HEK293 (cell line): Measurements from ENCODE around the gene MAPRE2.

Experiments used
- CTCF ChIA-PET: fragments of 350-600 bp; formaldehyde crosslinking; extraction: SDS; loops from one replicate; lab custom pipeline; 2021; ENCODE audit warnings: antibody characterized with exemption; lab: Yijun Ruan, JAX
- POLR2A ChIA-PET: fragments of 300-600 bp; formaldehyde crosslinking; extraction: SDS; loops from one replicate; lab custom pipeline; 2020; ENCODE audit warnings: antibody characterized with exemption, inconsistent platforms; lab: Yijun Ruan, JAX
- H3K27ac ChIP-seq: fragments of 200-500 bp; sonication (Bioruptor generic); 2 replicates; pipeline ENCODE4 v1.5.1; 2014; ENCODE audit warnings: low read depth, low read length, control low read depth, inconsistent platforms; ENCODE audit errors: extremely low read depth
- H3K36me3 ChIP-seq, 2 experiments: fragments of 200-500 bp in 1 of 2; sonication (Bioruptor generic) in 1 of 2; 1 replicate in 1 of 2; 2 replicates in 1 of 2; pipeline ENCODE4 v1.5.1; 2014 to 2017; ENCODE audit warnings: inconsistent platforms in 2 of 2, low read length in 2 of 2; ENCODE audit not compliant: control insufficient read depth in 2 of 2, insufficient read depth in 1 of 2
- H3K4me1 ChIP-seq: fragments of 200-500 bp; sonication (Bioruptor generic); 2 replicates; pipeline ENCODE4 v1.5.1; 2014; ENCODE audit warnings: mild to moderate bottlenecking, low read length, inconsistent platforms; ENCODE audit not compliant: control insufficient read depth, insufficient read depth
- H3K4me3 ChIP-seq: 2 replicates; pipeline ENCODE4 v1.5.1; 2011; ENCODE audit warnings: low read depth, mild to moderate bottlenecking, control low read depth, low read length, moderate library complexity
- H3K9me3 ChIP-seq: fragments of 200-500 bp; sonication (Bioruptor generic); 2 replicates; pipeline ENCODE4 v1.5.1; 2014; ENCODE audit warnings: low read depth, low read length, inconsistent platforms; ENCODE audit not compliant: control insufficient read depth, insufficient read depth
- FEZF1 ChIP-seq: fragments of 450-650 bp; formaldehyde crosslinking; IDR thresholded peaks from 2 replicates; pipeline ENCODE4 v1.5.1; 2016; ENCODE audit warnings: missing biosample characterization, missing genetic modification characterization
- HIC1 ChIP-seq: fragments of 450-650 bp; formaldehyde crosslinking; IDR thresholded peaks from 2 replicates; pipeline ENCODE4 v1.5.1; 2016; ENCODE audit warnings: missing biosample characterization, missing genetic modification characterization
- HOXC10 ChIP-seq: sonication (generic); formaldehyde crosslinking; IDR thresholded peaks from 2 replicates; pipeline ENCODE4 v1.8.1; 2023; ENCODE audit warnings: mild to moderate bottlenecking, missing genetic modification reagents
- KLF9 ChIP-seq: fragments of 450-650 bp; formaldehyde crosslinking; IDR thresholded peaks from 2 replicates; pipeline ENCODE4 v1.5.1; 2016; ENCODE audit warnings: missing biosample characterization, missing genetic modification characterization, low read depth
- OVOL3 ChIP-seq: fragments of 450-650 bp; formaldehyde crosslinking; IDR thresholded peaks from 2 replicates; pipeline ENCODE4 v1.5.1; 2016; ENCODE audit warnings: missing biosample characterization, missing genetic modification characterization
- PRDM4 ChIP-seq: fragments of 450-650 bp; formaldehyde crosslinking; IDR thresholded peaks from 2 replicates; pipeline ENCODE4 v1.5.1; 2017; ENCODE audit warnings: missing biosample characterization, missing genetic modification characterization
- ZNF138 ChIP-seq: fragments of 450-650 bp; formaldehyde crosslinking; IDR thresholded peaks from 2 replicates; pipeline ENCODE4 v1.5.1; 2016; ENCODE audit warnings: missing biosample characterization, missing genetic modification characterization, borderline replicate concordance
- ZNF184 ChIP-seq: fragments of 450-650 bp; IDR thresholded peaks from 2 replicates; pipeline ENCODE4 v1.5.1; 2018; ENCODE audit warnings: missing biosample characterization, mild to moderate bottlenecking, missing genetic modification characterization
- ZNF214 ChIP-seq: fragments of 450-650 bp; formaldehyde crosslinking; IDR thresholded peaks from 2 replicates; pipeline ENCODE4 v1.5.1; 2017; ENCODE audit warnings: missing biosample characterization, mild to moderate bottlenecking, missing genetic modification characterization, borderline replicate concordance
- ZNF302 ChIP-seq: fragments of 450-650 bp; formaldehyde crosslinking; IDR thresholded peaks from 2 replicates; pipeline ENCODE4 v1.5.1; 2016; ENCODE audit warnings: missing biosample characterization, missing genetic modification characterization, low read depth
- ZNF488 ChIP-seq: fragments of 450-650 bp; formaldehyde crosslinking; IDR thresholded peaks from 2 replicates; pipeline ENCODE4 v1.5.1; 2016; ENCODE audit warnings: missing biosample characterization, missing genetic modification characterization
- ZNF501 ChIP-seq: fragments of 450-650 bp; formaldehyde crosslinking; IDR thresholded peaks from 2 replicates; pipeline ENCODE4 v1.5.1; 2016; ENCODE audit warnings: missing biosample characterization, missing genetic modification characterization
- ZNF549 ChIP-seq: fragments of 450-650 bp; IDR thresholded peaks from 2 replicates; pipeline ENCODE4 v1.5.1; 2018; ENCODE audit warnings: missing biosample characterization, missing genetic modification characterization, mild to moderate bottlenecking, inconsistent platforms, moderate library complexity
- ZNF558 ChIP-seq: fragments of 450-650 bp; formaldehyde crosslinking; IDR thresholded peaks from 2 replicates; pipeline ENCODE4 v1.5.1; 2016; ENCODE audit warnings: missing biosample characterization, missing genetic modification characterization
- ZNF677 ChIP-seq: fragments of 450-650 bp; IDR thresholded peaks from 2 replicates; pipeline ENCODE4 v1.5.0; 2018; ENCODE audit warnings: missing biosample characterization, mild to moderate bottlenecking, missing genetic modification characterization, moderate library complexity
- ZNF777 ChIP-seq: fragments of 450-650 bp; formaldehyde crosslinking; IDR thresholded peaks from 2 replicates; pipeline ENCODE4 v1.5.1; 2017; ENCODE audit warnings: missing biosample characterization, missing genetic modification characterization, borderline replicate concordance
- ZNF843 ChIP-seq: fragments of 450-650 bp; formaldehyde crosslinking; IDR thresholded peaks from 2 replicates; pipeline ENCODE4 v1.5.1; 2016; ENCODE audit warnings: missing biosample characterization, missing genetic modification characterization
- TF ChIP-seq, protein P1 (sequence below): fragments of 450-650 bp; formaldehyde crosslinking; IDR thresholded peaks from 2 replicates; pipeline ENCODE4; 2016; ENCODE audit warnings: missing biosample characterization, missing genetic modification characterization

The MAPRE2 gene

DNA sequence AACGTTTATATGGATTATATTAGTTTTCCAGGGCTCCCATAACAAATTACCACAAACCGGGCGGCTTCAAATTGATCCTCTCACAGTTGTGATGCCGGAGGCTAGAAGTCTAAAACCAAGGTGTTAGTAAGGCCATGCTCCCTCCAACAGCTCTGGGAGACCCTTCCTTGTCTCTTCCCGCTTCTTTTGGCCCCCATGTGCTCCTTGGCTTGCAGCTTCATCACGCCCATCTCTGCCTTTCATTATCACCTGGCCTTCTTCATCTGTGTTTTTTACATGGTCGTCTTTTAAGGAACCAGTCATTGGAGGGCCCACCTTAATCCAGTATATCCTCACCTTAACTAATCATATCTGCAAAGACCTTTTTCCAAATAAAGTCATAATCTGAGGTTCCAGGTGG lies 13.9 kb downstream of the MAPRE2 start (continued):
- TF ChIP-seq PRDM4 = no peak
- no peak for TF ChIP-seq ZNF488 (tag by site-specific recombination)
- no peak for TF ChIP-seq ZNF777 (tag by site-specific recombination)

DNA sequence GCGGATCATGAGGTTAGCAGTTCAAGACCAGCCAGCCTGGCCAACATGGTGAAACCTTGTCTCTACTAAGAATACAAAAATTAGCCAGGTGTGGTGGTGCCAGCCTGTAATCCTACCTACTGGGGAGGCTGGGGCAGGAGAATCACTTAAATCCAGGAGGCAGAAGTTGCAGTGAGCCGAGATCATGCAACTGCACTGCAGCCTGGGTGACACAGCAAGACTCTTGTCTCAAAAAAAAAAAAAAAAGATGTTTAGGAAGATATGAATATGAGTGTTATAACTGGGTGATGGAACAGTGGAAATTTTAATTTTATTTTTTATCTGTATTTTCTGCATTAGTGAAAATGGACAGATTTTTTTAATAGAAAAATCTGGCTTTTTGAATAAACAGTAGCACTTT lies 14.5 kb downstream of the MAPRE2 start:
- Histone ChIP-seq H3K27ac (no peak overlapping the region), H3K4me3 (no peak overlapping the region), H3K9me3 (no peaks in the 10 kb centered on the region), H3K4me1 (peaks cover 3% of the 10 kb centered on the region; the same call in 1 of the 2 replicates), H3K36me3 (no peaks in the 10 kb centered on the region)
- ChIA-PET CTCF (interaction anchor here (0.9 kb wide), 1 partner anchor 14 kb away, joined by 3 read pairs; no protein-coding TSS in a partner anchor), POLR2A (no interaction called here)
- no peak for TF ChIP-seq FEZF1 (tag by site-specific recombination)
- TF ChIP-seq OVOL3 (tag by site-specific recombination) = no peak
- TF ChIP-seq ZNF558 (tag by site-specific recombination) = no peak
- TF ChIP-seq ZNF677 (tag by site-specific recombination) = no peak
- TF ChIP-seq ZNF302 (tag by site-specific recombination) = no peak
- no peak for TF ChIP-seq ZNF549 (tag by site-specific recombination)
- TF ChIP-seq KLF9 = no peak
- no peak for TF ChIP-seq ZNF138 (tag by site-specific recombination)
- TF ChIP-seq ZNF184 (tag by site-specific recombination) = no peak
- TF ChIP-seq HOXC10 (CRISPR knock-in tag) = no peak
- TF ChIP-seq ZNF843 (tag by site-specific recombination) = no peak
- TF ChIP-seq ZNF501 (tag by site-specific recombination) = no peak
- TF ChIP-seq, protein P1, sequence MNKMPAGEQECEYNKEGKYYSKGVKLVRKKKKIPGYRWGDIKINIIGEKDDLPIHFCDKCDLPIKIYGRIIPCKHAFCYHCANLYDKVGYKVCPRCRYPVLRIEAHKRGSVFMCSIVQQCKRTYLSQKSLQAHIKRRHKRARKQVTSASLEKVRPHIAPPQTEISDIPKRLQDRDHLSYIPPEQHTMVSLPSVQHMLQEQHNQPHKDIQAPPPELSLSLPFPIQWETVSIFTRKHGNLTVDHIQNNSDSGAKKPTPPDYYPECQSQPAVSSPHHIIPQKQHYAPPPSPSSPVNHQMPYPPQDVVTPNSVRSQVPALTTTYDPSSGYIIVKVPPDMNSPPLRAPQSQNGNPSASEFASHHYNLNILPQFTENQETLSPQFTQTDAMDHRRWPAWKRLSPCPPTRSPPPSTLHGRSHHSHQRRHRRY (tag by site-specific recombination) = no peak
- no peak for TF ChIP-seq ZNF214
- TF ChIP-seq HIC1 (tag by site-specific recombination) = no peak
